Astrocyte of the cerebellum (primary cell): Measurements from ENCODE around the gene LRIG1.

ENCODE experiments used
- DNase-seq: peaks from one replicate; pipeline ENCODE4 v3.0.0-alpha.2; 2011; ENCODE audit warnings: low read depth
- H3K4me3 ChIP-seq: 2 replicates; pipeline ENCODE4 v1.5.1; 2011; ENCODE audit warnings: mild to moderate bottlenecking, low read depth, low read length, moderate library complexity
- CTCF ChIP-seq: IDR thresholded peaks from 2 replicates; pipeline ENCODE4 v1.5.1; 2012; ENCODE audit warnings: low read length, low read depth, moderate library complexity, mild to moderate bottlenecking; ENCODE audit errors: missing control alignments
- in situ Hi-C: cut with HindIII; loops from 2 replicates; pipeline ENCODE4 v1.10.0; 2017; ENCODE audit warnings: low sequenced_read_pairs

Gene LRIG1

GRCh38 chr3:66520724-66521123 lies 19.9 kb upstream of the LRIG1 start:
- in situ Hi-C loops, result no loop called here
- no peak for DNase-seq
- no peak for TF ChIP-seq CTCF
- no peak overlapping the region for H3K4me3 ChIP-seq

- in situ Hi-C loops, result no loop called here
- no peak for TF ChIP-seq CTCF
Measured at GRCh38 chr3:66518644-66519043, 17.8 kb upstream of the LRIG1 start.

GRCh38 chr3:66518126-66518525 lies 17.3 kb upstream of the LRIG1 start:
- DNase-seq, result no peak
- H3K4me3 ChIP-seq, result no peak overlapping the region
- no peak for TF ChIP-seq CTCF
- in situ Hi-C loops, result no loop called here

More at GRCh38 chr3:66518644-66519043, 17.8 kb upstream of the LRIG1 start:
- H3K4me3 ChIP-seq, result no peak overlapping the region
- no peak for DNase-seq

GRCh38 chr3:66517241-66517640 lies 16.4 kb upstream of the LRIG1 start:
- in situ Hi-C loops, result no loop called here
- DNase-seq, result no peak
- TF ChIP-seq CTCF, result no peak
- H3K4me3 ChIP-seq, result no peak overlapping the region

- TF ChIP-seq CTCF, result no peak
- in situ Hi-C loops, result no loop called here
- no peak for DNase-seq
- H3K4me3 ChIP-seq, result no peak overlapping the region
Measured at GRCh38 chr3:66508461-66508860, 7.6 kb upstream of the LRIG1 start.

GRCh38 chr3:66507423-66508260 lies 6.8 kb upstream of the LRIG1 start:
- in situ Hi-C loops, result no loop called here
- no peak overlapping the region for H3K4me3 ChIP-seq
- no peak for TF ChIP-seq CTCF
- no peak for DNase-seq
